HG02943 (cell line): ENCODE data around the gene OSMR.

Source experiments
- ATAC-seq: cut with Tn5 transposase; IDR thresholded peaks from one replicate; pipeline ENCODE4 v1.9.1; 2021; ENCODE audit warnings: mild to moderate bottlenecking, low read depth, moderate library complexity; ENCODE audit not compliant: unreplicated experiment

The OSMR gene

GRCh38 chr5:38845526-38846378, at the start of gene OSMR:
OSMR (plus strand) TSS chr5:38846012; CDS start chr5:38869045, 23,033 bp downstream.
- no peak for ATAC-seq

- no peak for ATAC-seq
These were observed 49.1 kb upstream of the OSMR start for GRCh38 chr5:38796742-38797108.

DNA sequence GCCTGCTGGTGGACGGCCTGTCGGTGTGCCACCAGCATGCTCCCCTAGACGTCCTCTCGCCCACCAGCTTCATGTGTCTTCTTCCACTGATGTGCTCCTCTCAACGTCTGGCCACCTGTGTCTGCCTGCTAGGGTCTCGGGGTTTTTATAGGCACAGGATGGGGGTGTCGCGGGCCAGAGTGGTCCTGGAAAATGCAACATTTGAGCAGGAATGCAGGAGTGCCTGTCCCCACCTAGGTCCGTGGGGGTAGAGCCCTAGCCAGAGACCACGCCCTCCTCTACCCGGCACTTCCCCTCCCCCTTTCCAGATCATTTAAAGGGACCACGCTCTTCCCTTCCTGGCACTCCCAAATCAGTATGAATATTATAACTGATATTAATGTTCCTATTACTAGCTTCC, 48.0 kb upstream of the OSMR start:
- ATAC-seq, result no peak

DNA sequence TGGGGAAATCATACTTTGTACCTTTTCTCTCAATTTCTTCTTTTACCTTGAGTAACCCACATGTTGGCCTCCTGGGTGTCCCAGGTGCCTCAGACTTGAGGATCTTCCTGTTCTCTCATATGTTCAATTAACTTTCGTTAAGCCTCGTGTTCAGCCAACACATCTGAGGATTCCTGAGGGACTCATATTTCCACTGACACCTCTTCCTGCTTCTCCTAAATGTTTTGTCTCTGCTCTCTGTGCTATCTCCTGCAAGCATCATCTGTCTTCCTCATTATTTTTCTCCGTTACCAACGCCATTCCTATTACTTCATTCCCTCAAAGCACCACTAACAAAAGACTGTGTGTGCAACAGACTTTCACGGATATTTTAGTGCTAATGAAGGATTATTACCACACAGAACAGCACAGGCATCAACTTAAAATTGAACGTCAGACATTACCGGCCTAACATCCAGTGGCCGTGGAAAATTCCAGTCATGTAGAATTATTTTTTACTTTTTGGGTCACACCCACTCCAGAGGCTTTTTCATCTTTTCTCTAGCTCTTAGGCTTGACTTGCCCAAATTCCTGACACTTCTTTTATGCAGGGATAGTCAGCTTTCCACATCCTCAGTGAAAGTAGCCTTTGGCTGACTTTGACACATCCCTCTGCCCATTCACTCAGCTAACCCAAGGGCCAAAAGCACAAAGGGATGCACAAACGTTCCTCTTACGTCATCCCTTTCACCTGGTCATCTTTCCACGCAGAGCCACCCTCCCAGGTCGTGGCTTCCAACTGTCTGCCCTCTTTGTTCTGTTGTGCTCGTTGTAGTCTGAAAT, 46.0 kb upstream of the OSMR start:
- ATAC-seq, result no peak

GRCh38 chr5:38800515-38800914, 45.3 kb upstream of the OSMR start:
- no peak for ATAC-seq

DNA sequence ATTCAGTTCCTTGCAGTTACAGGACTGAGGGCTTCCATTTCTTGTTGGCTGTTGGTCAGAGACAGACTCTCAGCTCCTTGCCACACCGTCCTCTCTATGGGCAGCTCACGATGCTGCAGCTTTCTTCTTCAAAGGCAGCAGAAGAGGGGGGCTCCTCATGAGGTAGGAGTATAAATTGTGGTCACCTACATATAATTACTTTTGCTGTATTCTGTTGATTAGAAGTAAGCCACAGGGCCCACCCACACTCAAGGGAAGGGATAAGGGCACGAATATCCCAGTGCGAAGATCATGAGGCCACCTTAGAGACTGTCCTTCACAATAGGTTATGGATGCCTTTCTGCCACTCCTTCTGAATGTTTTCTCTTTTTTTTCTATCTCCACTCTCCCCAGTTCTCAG, 43.7 kb upstream of the OSMR start:
- no peak for ATAC-seq

GRCh38 chr5:38803246-38803645, 42.6 kb upstream of the OSMR start:
- ATAC-seq, result no peak

- no peak for ATAC-seq
These were observed 39.0 kb upstream of the OSMR start for GRCh38 chr5:38806775-38807258.

DNA sequence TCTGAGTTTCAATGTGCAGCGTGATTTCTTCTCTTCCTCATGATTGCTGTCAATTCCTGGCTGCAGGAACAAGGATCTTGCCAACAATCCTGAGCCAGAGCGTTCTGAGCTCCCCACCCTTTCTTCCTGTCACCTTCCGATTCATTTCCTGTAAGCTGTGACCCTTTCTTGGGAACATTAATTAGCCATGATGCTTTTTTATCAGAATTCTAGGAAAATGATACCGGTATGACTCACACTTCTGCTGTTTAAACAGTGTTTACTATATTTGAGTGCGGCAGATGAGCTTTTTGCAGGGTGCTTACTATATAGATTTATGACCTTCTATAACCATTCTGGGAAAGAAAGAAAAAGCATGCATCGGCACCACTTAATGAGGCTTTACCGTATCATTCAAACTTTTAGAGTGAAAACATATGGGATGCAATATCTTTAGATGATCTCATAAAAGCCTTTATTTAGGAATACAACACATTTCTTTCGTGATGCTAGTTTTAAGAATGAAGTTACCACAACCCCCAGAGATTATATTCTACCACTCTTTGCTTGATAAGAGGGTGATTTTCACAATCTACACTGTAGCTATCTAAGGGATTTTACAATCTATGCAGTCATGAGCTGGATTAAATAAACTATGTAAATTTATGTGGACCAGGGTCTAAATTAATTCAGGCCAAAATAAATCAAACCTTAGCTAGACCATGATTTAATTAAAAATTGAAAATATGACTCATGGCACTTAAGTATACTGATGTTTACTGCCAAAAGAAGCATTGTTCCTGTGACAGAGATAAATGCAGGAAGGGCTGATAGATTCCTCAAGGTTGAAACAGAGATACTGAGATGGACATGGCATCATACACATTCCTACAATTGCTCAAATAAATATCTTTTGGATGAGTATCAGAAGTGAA, 38.0 kb upstream of the OSMR start:
- ATAC-seq, result no peak

- no peak for ATAC-seq
These were observed 37.0 kb upstream of the OSMR start for GRCh38 chr5:38808666-38809343.

GRCh38 chr5:38809388-38810359, 36.1 kb upstream of the OSMR start:
- ATAC-seq, result no peak

DNA sequence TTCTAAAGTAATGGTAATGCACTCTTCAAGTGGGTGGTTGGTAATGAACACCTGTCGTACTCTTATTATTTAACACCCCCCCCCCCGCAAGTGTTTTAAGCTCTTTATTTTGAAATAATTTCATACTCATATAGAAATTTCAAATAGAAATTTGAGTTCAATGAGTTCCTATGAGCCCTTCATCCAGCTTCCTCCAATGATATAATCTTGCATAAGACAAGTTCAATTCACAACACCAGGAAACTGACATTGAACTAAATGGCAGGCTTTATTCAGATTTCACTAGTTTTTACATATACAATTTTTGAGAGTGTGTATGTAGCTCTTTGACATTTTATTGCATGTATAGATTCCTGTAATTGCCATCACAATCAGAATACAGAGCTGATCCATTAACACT, 30.9 kb upstream of the OSMR start:
- no peak for ATAC-seq

GRCh38 chr5:38816083-38817030, 29.5 kb upstream of the OSMR start:
- no peak for ATAC-seq

DNA sequence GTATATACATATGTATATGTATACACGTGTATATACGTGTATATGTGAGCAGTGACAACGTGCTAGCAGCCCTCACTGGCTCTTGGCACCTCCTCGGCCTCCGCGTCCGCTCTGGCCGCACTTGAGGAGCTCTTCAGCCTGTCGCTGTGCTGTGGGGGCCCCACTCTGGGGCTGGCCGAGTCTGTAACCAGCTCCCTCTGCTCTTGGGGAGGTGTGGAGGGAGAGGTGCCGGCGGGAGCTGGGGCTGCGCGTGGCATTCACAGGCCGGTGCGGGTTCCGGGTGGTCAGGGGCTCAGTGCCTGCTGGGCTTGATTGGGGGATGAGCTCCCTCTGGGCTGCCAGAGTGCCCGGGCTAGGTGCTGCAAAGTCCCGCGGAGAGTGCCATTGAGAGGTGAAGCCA, 24.1 kb upstream of the OSMR start:
- no peak for ATAC-seq

GRCh38 chr5:38823503-38823902, 22.3 kb upstream of the OSMR start:
- ATAC-seq, result no peak

- no peak for ATAC-seq
These were observed 21.0 kb upstream of the OSMR start for GRCh38 chr5:38824821-38825220.

DNA sequence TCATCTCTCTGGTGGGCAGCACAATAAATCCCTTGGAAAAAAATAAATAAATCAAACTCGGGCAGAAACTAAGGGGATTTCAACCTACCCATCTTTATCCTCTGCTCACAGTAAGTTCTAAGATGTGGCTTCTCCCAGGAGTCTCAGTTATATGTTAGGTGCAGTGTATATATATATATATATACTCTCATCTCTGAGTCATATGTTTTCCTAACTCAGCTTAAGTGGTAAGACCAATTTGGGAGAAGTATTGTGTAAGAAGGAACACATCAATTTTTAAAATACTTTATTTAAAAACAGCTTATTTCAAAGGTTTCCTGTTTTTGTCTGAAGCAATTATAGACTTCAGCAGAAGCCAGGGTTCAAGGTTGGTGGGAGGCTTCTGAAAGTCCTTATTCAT, 20.3 kb upstream of the OSMR start:
- no peak for ATAC-seq

DNA sequence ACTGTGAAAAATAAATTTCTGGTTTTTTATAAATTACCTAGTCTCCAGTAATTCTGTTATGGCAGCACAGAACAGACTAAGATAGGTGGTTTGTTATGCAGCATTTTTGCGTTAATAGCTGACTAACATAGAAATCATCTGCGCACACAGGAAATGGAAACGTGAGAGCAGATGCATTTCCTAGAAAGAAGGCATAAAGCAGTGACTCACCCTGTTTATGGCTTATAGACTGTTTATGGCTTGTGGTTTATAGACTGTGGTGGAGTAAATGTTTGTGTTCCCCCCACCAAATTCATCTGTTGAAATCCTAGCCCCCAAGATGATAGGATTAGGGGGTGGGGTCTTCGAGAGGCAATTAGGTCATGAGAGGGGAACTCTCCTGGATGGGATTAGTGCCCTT, 18.3 kb upstream of the OSMR start:
- ATAC-seq, result no peak
